Activated CD8-positive, alpha-beta memory T cell treated with anti-CD3 and anti-CD28 coated beads, Interleukin-2, amount 50 U/mL, for 24 hours (primary cell): ENCODE data around the gene ALDH3B1.
A peak's percentile ranks its signal among the peaks of the same experiment; 100 is the strongest.

Source experiments
- DNase-seq: peaks from one replicate; pipeline ENCODE4 v3.0.0-alpha.2; 2020; ENCODE audit errors: extremely low read depth

The ALDH3B1 gene

DNA sequence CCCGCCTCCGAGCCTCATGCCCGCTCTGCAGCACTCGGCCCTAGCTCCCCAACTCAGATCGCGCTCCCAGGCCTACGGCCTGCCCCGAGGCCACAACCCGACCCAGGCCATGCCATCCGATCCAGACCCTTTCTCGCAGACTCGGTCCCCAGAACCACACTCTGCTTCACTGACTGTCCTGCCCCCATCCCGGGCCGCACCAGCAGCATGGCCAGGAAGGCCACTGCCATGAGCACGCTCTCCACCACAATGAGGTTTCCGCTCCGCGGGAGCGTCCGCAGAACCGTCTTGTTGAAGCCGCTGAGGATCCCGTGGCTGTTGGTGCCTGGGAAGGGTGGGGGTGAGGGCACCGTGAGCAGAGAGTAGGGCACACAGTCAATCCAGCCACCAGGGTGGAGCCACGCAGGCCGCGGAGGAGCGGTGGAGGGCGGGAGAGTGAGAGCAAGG, 12.6 kb upstream of the ALDH3B1 start:
- DNase-seq: no peak

DNA sequence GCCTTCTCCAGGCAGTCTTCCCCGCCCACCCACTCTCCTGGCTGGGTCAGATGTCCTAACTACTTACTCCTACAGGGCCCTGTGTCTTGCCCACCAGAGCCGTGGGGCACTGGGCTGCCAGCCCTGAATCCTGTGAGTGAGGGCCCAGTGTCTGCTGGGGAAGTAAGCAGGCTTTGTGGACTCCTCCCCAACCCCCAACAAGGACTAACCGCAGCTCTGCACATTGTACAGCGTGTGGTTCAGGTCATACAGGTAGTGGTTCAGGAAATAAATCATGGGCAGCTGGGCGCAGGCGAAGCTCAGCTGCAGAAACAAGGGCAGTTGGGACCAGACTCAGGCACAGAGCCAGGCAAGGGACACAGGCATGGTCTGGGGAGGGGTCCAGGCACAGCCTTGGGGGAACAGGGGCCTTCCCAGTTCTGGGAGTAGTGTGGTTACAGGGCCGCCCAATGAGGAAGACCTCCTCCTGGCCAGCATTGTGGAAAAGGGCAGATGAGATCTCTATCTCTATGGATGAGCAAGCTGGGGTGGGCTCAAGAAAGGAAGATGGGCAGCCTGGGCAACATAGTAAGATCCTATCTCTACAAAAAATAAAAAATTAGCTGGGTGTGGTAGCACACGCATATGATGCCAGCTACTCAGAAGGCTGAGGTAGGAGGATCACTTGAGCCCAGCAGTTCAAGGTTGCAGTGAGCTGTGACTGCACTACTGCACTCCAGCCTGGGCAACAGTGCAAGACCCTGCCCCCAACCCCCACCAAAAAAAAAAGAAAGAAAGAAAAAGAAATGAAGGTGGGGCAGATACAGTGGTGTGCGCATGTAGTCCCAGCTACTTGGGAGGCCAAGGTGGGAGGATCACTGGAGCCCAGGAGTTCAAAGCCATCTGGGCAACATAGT, 11.7 kb upstream of the ALDH3B1 start:
- no peak for DNase-seq

DNA sequence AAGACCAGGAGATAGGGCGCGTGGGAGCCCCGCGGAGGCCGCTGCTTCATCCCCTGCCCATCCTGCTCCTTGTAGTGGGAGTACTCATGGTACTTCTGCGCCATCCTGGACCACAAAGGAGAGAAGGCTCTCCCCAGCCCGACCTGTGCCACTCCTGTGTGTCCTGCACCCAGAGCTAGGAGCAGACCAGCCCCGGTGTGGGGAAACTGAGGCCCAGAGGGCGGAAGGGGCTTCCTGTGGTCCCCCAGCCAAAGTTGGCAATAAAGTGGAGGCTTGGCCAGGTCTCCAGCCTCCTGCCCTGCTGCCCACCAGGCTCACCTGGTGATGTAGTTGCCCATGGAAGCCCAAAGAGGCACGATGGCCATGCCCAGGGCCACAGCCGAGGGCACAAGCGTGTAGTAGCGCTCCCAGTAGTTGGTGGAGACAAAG, 10.9 kb upstream of the ALDH3B1 start:
- no peak for DNase-seq

DNA sequence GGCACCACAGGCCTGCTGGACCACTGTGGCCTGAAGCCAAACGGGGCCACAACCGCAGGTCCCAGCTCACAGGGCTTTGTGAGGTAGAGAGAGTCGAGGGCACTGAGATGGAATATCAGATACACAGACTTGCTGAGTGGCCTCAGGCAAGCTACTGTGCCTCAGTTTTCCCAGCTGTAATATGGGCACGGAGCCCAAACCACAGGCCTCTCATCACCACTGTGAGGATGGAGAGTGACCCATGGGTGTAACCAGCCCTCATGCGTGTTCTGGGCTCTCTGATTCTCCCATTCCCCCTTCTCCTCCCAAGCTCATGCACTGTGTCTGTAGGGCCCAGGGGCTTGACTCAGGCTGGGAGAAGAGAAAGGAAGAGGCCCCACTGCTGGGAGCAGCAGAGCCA, 10.4 kb upstream of the ALDH3B1 start:
- DNase-seq: no peak

DNA sequence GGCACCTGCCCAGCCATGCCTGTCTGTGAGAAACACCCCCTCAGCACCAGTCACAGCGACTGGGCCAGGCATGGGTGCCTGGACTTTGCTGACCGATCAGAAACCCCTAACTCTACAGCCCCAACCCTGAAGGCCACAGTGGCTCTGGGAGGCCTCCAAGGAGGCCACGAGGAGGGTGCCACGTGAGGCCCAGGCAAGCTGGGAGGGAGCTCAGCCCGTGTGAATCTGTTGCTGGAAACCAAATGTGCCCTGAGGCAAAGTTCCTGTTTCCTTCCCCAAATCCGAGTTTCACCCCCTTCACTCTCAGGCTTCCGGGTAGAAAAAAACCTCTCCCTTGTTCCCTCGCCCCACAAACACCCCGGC, 7.6 kb upstream of the ALDH3B1 start:
- no peak for DNase-seq

DNA sequence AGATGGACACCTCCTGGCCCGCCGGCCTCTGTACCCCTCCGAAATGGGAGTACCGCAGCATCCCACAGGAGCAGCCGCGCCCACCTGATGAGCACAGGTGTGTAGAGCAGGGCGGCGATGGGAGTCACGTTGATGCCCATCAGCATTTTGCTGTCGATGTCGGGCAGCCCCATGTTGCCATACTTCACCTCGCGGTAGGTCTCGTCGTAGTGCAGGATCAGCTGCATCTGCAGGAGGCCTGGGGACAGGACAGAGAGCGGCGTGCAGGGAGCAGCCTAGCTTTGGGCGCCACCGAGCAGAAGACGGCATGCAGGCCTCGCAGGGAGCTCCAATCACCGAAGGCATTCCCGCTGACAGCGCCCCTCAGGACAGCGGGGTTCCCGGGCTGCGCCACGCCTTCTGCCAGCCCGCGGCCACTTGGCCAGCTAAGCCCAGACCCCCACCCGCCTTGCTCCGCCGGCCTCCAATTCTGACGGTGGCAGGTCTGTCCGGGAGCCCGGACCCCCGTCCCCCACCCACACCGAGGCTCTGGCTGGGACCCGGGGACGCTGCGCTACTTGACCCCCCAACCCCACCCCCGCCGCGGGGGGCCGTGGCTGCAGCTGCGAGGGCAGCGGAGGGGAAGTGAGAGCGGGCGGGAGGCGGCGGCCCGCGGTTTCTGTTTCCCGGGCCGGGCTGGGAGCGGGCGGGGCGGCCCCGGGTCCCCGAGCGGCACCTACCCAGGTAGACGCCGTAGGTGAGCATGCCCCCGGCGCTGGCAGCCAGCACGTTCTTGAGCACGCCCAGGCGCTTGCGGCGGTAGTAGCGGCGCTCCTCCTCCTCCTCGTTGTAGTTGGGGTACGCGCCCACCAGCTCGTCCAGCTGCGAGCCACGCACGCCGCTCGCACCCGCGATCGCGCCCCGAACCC, 6.9 kb upstream of the ALDH3B1 start:
- DNase-seq: no peak

DNA sequence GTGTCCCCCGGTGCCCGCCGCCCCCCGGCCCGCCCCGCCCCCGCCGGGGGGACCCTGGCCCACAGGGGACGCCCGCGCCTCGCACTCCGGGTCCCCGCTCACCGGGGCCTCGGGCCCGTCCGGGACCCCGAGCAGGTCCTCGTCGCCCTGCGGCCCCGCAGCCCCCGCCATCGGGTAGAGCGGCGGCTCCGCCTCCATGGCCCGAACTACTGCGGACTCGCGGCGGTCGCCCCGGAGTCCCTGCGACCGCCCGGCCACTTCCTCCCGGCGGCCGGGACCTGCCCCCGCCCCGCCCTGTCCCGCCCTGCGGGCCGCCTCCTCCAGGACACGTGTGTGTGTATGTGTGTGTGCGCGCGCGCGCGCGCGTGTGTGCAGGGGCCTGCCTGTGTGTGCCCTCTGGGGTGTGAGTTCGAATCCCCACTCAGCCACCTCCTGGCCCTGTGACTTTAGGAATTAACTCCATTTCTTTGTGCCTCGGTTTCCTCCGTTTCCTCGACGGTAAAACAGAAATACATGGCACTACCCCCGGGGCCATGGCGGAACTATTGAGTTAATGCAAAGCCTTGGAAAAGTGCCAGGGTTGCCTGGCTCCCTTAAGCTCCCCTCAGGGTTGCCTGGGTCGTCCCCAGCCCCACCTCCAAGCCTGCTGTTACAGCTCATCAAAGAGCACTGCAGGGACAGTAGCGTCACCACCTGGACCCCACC, 6.1 kb upstream of the ALDH3B1 start, which contains the start of gene UNC93B1:
UNC93B1 (minus strand) TSS at position 252 of the 705 bp plus-strand sequence; CDS start at position 198, 54 bp downstream.
- peak; percentile 39 for DNase-seq

DNA sequence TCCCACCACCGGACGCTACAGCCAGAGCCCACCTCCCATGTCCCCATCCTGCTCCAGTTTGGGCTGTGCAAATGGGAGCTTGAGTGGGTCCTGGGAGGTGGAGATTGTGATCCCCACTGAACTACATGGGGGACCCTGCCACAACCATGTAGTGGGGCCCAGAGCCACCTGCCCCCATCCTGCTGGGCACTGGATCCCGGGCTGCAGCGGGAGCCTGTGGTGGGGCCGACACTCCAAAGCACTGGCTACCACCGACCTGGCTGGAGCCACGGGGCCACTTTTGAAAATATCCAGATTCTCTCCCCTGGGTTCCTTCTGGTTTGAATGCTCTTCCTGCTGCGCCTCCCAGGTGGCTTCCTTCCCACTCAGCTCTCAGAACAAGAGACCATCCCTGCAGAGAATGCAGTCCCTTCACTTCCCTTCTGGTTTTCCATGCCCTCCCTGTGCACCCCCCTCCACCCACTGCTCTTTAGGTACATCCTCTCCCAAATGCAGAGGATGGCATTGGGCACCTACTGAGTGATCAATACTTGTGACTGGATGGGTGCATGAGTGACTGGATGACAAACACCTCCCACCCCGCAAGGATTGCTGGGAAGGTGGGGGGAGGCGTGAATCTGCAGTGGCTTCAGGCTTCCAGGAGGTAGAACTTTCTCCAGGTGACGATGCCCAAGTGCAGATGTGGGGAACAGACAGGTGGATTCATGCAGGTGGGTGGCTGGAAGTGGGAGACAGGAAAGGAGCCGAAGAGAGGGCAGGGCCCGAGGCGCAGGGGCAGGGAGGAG, 5.4 kb upstream of the ALDH3B1 start:
- no peak for DNase-seq

DNA sequence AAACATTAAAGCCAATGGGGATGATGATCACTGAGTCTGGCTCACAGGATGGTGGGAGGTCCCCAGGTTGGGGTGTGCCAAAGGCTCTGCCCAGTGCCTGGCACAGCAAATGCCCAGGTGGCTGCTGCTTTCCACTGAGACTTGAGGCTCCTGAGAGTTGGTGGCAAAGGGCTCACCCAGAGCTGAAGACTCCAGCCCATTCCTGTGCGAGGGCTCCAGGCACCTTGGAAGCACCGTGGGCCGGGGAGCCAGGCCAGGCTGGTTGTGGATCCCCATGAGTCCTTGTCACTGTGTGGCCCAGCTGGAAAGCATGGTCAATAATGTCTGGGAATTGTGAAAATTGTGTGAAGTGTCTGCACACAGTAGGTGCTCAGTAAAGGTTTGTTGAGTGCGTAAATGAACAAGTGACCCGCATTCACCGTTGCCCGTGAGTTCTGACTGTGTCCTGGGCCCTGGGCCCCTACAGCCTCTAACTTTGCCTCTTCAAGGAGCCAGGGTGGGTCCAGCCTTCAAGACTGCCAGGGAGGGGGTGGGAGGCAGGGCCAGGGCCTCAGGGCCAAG, 3.4 kb upstream of the ALDH3B1 start:
- no peak for DNase-seq

DNA sequence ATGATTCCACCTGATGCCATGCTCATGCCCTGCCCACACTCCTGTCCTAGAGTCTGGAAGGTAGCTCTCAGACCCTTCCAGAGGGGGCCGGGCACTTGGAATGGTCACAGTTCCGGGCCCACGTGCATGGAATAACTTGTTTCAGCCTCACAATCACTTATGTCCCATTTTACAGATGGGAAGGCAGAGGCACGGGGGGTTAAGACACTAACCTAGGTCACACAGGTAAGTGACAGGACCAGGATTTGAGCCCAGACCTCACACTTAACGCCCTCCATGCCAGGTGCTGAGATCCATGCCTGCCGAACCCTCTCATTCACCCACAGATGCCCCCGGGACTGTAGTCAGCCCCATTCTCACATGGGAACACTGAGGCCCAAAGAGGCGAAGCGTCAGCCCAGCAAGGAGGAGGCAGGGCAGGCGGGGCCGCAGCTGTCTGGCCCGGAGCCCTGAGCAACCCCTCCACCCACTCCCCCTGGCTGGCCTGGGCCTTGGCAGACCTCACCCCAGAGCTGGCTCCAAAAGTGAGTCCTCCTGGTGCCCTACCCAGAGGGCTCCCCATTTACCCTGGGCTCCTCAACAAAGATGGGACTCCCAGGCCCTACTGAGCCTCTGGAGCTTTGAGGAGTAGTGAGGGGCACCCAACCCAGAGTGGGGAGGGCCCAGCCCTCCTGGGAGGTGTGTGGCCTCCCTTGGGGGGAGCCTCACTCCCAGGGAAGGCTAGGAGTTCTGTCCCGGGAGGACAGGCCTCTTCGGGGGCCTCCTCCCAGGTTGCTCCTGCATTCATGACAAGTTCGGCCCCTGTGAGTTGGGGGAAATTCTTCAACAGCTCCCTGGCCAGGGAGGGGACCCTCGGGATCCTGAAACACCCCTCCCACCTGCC, 2.4 kb upstream of the ALDH3B1 start:
- no peak for DNase-seq

DNA sequence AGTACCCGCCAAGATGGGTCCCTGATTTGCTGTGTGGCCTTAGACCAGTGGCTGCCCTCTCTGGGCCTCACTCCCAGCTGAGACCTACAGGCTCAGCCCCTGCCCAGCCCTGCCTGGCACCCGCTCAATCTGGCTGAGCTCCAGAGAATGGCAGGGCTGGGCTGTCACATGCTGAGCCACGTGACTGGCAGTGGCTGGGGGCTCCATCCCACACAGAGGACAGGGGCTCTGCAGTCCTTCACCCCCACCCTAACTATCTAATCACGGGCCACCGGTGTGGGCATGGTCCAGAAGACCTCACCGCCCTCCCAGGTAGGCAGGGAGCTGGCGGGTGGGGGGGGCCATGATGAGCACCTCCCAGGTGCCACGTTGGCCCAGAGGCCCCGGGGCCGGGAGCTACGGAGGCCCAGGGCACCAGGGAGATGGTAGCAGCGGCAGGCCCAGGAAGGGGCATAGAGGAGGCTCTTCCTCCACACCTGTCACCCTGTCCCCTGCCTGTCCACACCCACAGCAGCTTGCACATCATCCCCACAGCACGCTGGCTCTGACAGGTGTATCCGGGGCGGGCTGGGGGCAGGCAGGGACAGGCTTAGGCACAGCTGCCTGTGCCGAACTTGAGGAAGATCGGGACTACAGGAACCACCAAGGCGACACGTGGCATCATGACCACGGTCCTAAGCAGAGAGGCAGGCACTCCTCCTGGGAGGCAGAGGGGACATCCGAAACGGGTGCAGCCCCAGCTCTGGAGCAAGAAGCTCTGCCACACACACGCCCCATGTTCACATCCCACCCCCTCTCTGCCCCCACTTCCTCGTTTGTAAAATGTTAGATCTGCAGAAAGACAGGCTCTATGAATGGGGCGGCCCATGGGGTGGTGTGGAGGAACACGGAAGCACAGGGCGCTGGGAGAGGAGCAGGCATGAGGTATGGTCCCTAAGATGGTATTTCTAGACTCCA, 1.5 kb upstream of the ALDH3B1 start:
- no peak for DNase-seq

DNA sequence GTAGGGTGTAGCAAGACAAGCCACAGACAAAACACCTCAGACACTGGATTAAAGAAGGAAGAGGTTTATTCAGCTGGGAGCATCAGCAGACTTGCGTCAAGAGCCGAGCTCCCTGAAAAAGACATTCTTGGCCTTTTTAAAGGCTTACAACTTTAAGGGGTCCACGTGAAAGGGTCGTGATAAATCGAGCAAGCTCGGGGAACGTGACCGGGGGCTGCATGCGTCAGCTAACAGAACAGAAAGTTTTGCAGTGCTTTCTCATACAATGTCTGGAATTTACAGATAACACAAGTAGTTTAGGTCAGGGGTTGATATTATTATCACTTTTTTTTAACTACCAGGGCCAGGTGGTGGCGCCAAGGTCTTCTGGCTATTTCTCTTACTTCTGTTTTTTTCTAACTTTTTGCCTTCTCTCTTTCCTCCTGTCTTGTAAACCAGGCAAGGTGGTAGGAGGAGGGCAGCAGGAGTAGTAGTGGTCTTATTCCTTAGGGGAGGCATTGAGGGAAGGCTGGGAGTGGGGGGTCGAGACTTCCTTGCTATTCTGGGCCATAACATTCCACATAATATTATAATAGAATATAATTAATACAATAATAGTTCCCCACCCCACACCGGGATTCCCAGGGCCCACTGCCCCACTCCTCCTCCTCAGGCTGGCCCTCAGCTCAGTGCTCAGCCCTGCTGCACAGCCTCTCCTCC, 587 bp upstream of the ALDH3B1 start:
- DNase-seq: no peak

DNA sequence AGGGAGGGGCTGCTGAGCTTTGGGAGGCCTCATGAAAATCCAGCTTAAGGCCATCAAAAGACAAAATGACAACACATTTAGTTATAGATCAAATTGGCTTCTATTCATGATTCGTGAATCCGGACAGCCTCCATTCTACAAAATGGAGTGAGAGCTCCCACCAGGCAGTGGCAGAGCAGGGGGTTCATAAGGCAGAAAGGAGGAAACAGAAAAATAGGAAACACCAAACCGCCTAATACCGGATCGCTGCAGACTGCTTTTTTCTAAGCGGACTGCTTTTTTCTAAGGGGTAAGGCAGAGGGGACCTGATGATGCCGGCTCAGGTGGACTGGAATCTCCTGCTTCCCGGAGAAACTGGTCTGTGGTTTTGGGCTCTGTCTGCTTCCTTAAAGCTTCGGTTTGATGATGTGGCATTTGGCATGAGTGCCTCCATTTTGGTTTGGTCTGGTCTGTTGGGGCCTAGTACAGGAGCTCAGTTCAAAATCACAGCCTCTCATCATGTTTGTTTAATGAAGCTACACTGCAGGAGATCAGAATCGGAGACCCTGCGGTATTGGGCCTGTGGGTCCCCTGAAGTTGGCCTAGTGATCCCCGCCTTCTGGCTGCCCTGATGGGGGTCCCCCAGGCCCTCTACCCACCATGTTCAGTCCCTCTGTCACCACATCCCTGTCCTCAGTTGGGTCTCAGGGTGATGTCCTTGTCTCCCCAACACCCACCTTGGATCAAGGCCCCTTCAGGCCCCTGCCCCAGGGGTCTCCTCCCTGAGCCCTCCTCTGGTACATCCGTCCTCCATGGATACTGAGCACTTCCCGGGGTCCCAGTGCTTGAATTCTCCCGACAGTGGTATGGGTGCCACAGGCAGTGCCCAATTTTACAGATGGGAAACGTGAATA, 1.2 kb downstream of the ALDH3B1 start:
- no peak for DNase-seq

DNA sequence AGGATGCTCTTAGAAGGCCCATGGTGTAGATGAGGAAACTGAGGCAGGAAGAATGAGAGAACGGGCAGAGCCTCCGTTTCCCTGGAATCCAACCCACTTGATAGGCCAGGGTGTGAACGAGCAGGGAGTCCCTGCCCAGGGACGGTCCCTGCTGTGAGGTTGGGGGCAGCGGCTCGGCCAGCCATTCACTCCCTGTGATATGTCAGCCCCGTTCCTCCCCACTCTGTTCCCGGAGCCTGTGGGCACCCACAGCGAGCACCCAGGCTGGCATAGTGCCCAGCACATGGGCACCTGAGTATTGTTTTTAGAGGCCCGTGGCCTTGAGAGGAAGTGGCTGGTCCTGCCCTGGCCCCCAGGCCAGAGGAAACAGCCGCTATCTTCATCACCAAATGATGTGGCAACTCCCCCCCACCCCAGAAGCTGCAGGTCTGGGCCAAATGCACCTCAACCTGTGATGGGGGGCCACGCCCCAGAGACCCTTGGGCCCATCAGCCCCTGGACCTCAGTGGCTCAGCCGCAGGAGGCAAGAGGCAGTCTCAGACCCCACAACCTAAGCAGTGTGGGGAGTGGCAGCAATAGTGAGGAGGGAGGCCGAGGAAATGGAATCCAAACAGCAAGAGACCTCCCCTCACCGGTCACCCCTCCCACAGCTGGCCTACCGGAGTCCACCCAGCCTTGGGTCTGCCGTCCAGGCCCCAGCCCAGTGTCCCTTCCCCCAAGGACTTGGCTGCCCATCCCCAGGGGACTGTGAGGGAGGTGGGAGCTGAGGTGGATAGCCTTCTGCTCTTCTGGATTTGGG, 2.1 kb downstream of the ALDH3B1 start:
- DNase-seq: no peak

DNA sequence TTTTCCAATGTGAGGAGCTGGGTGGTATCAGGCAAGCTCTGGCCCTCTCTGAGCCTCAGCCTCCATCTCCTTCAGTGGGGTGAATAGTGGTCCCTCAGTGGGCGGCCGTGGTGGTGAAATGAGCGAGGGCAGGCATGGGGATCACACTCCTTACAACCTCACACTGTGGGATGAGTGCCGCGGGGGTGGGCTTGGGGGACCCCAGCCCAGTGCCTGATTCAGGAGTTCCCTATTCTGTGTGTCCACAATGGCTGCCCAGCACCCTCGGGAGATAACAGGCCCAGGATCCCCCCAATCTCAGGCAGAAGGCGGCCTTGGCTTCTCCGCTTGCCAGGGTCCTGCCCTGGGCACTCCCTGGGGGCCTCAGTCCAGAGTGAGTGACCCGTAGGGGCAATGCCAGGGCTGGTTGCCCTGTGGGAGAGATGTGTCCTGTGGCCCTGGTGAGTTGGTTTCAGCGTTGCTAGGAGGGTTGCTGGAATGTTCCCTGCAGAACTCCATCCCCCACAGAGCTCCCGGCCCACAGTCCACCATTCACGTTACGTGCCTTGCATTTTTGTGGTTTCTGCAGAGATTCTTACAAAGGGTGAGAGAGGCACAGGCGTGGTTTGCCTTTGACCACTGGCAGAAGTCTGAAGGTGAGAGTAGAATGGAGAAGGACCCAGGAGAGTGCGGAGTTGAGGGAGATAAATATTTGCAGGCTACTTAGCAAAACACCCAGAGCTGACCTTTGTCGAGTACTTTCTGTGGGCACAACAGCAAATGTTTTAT, 2.9 kb downstream of the ALDH3B1 start:
- DNase-seq: no peak
